ENCODE measurements around the gene NTMT2. TPM values are rescaled to one million over a fixed set of nuclear protein-coding genes. Genes with fewer than 3 reads are reported as not detected.

Gene NTMT2
- total and polyA plus RNA-seq, 2 of the 8 experiments (the other 6 are each of a cell fraction or from before 2014, with no cell fraction given): 0.38 TPM; not detected in 1

DNA sequence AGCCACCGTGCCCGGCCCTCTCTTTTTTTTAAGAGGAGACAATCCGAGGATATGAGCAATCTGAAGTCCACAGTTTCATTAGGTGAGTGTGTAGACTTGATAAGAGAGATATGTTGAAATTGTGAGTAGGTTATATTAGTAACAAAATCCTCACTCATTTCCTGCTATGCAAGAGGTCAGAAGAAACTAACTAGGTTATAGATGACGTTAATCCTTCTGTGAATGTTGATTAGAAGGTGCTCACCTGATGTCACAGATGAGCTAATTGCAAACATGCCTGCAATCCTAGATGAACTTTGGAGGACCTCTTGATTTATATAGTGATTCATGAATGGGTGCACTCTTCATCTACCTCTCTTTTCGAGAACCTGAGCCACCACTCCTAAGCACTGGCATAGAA, 29.3 kb downstream of the NTMT2 start:
- H3K36me3 ChIP-seq (ENCODE audit: control insufficient read depth in 2 of 4, insufficient read depth in 4 of 4, low read length in 3 of 4): no peaks in the 10 kb centered on the region
- no peak overlapping the region for H3K23ac ChIP-seq (ENCODE audit: insufficient read length)
- no peaks in the 10 kb centered on the region for H3K4me1 ChIP-seq (replicated peaks in 1 of 4; ENCODE audit: control insufficient read depth in 3 of 4, insufficient read depth in 4 of 4, low read length in 3 of 4)
- no peak overlapping the region for H3K4me3 ChIP-seq (ENCODE audit: extremely low read depth in 1 of 4, insufficient read depth in 2 of 4, low read depth in 3 of 4, low read length in 4 of 4)
- no peak overlapping the region for H4K91ac ChIP-seq (replicated peaks; ENCODE audit: insufficient read length, low read length)
- ChIA-PET POLR2A (ENCODE audit: partially characterized antibody) (no interaction called here), CTCF (ENCODE audit: partially characterized antibody) (interaction anchor here (0.6 kb wide), 1 partner anchor 57 kb away, joined by 3 read pairs; no protein-coding TSS in a partner anchor)
- H3K27ac ChIP-seq (ENCODE audit: low read depth, low read length): no peak overlapping the region
- H4K20me1 ChIP-seq (replicated peaks in 1 of 2; ENCODE audit: control insufficient read depth in 1 of 2, insufficient read depth in 2 of 2, low read length in 2 of 2): no peaks in the 10 kb centered on the region
- no peak overlapping the region for H2BK5ac ChIP-seq (ENCODE audit: low read depth, low read length)
- no peak overlapping the region for H2AK5ac ChIP-seq (ENCODE audit: low read depth, low read length)
- H3K4me2 ChIP-seq (ENCODE audit: insufficient read depth in 1 of 2, low read depth in 2 of 2, low read length in 2 of 2): no peak overlapping the region
- H2AFZ ChIP-seq (ENCODE audit: low read length): no peak overlapping the region
- H2BK120ac ChIP-seq (replicated peaks; ENCODE audit: low read depth, low read length): no peak overlapping the region
- 0 out of 4 replicates have a peak, but pooled peaks cover 0 to 4% of the 10 kb centered on the region in 2 experiments for H3K9me3 ChIP-seq (ENCODE audit: insufficient read depth in 2 of 2, low read depth in 1 of 2, low read length in 1 of 2)
- H2BK15ac ChIP-seq (ENCODE audit: low read length): no peak overlapping the region
- H3K79me2 ChIP-seq (ENCODE audit: control insufficient read depth in 1 of 2, insufficient read depth in 2 of 2, low read length in 2 of 2): no peaks in the 10 kb centered on the region
- H3K56ac ChIP-seq (replicated peaks; ENCODE audit: insufficient read length, low read depth, low read length): no peak overlapping the region
- no peak overlapping the region for H2BK12ac ChIP-seq (ENCODE audit: low read depth, low read length)
- no peak for DNase-seq (ENCODE audit: low read depth in 1 of 2, low spot score in 2 of 2)
- no peak overlapping the region for H4K5ac ChIP-seq (ENCODE audit: insufficient read length, low read depth, low read length)
- H3K4ac ChIP-seq (replicated peaks; ENCODE audit: insufficient read length, low read depth, low read length): no peak overlapping the region
- 84% methylated on average over 5 of the region's 5 CpGs; no CpG with 5 or more reads in 1 of the 2 experiments for WGBS, 2 experiments (ENCODE audit: extremely low coverage in 1 of 2, insufficient coverage in 1 of 2, insufficient read length in 1 of 2, insufficient replicate concordance in 2 of 2, low coverage in 1 of 2, low lambda C conversion rate in 2 of 2, missing lambda C conversion rate in 1 of 2)
- H4K8ac ChIP-seq (ENCODE audit: extremely low read depth, insufficient read depth, low read length): no peak overlapping the region
- H3K14ac ChIP-seq (ENCODE audit: insufficient read length): no peak overlapping the region
- no peaks in the 10 kb centered on the region for H3K27me3 ChIP-seq (replicated peaks in 1 of 4; ENCODE audit: control insufficient read depth in 3 of 4, extremely low read depth in 1 of 4, insufficient read depth in 3 of 4, low read length in 3 of 4)
- FAIRE-seq: no peak
- no peak overlapping the region for H3K9ac ChIP-seq (replicated peaks in 1 of 4; ENCODE audit: extremely low read depth in 1 of 4, low read depth in 3 of 4, low read length in 3 of 4)
- no peaks in the 10 kb centered on the region for H3K79me1 ChIP-seq (ENCODE audit: low read depth, low read length)
- H3K18ac ChIP-seq (ENCODE audit: extremely low read depth, low read length): no peak overlapping the region
- no peak overlapping the region for H2BK20ac ChIP-seq (ENCODE audit: low read length)
- no peaks in the 10 kb centered on the region for H3K23me2 ChIP-seq (ENCODE audit: low read depth, low read length)
- TF ChIP-seq BRCA1 (IDR thresholded peaks at IDR 0.05; ENCODE audit: low read depth, low read length) (no peak), RAD21 (IDR thresholded peaks at IDR 0.05 in 1 of 2, conservative IDR thresholded peaks at IDR 0.05 in 1 of 2; ENCODE audit: low read depth in 2 of 2, low read length in 2 of 2) (no peak), PHF8 (conservative IDR thresholded peaks at IDR 0.05; ENCODE audit: low read depth, low read length) (no peak), SRF (IDR thresholded peaks at IDR 0.05; ENCODE audit: low read depth, low read length) (no peak), CEBPB (IDR thresholded peaks at IDR 0.05; ENCODE audit: low read depth, low read length) (no peak), ASH2L (IDR thresholded peaks at IDR 0.05; ENCODE audit: low read length) (no peak), TBP (IDR thresholded peaks at IDR 0.05; ENCODE audit: low read depth, low read length) (no peak)
- TF ChIP-seq, protein P1, sequence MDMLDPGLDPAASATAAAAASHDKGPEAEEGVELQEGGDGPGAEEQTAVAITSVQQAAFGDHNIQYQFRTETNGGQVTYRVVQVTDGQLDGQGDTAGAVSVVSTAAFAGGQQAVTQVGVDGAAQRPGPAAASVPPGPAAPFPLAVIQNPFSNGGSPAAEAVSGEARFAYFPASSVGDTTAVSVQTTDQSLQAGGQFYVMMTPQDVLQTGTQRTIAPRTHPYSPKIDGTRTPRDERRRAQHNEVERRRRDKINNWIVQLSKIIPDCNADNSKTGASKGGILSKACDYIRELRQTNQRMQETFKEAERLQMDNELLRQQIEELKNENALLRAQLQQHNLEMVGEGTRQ (IDR thresholded peaks at IDR 0.05; ENCODE audit: low read length): no peak
- TF ChIP-seq, protein P2, sequence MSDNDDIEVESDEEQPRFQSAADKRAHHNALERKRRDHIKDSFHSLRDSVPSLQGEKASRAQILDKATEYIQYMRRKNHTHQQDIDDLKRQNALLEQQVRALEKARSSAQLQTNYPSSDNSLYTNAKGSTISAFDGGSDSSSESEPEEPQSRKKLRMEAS (IDR thresholded peaks at IDR 0.05): no peak
